Chondrocyte (in vitro differentiated cells): Measurements from ENCODE around the gene UBLCP1. TPM values are rescaled to one million over a fixed set of nuclear protein-coding genes. Genes with fewer than 3 reads are reported as not detected.
A peak's percentile ranks its signal among the peaks of the same experiment; 100 is the strongest.

Source experiments
- DNase-seq: peaks from one replicate; pipeline ENCODE4 v3.0.0; 2021; ENCODE audit warnings: mixed read lengths, low spot score
- H3K27ac Mint-ChIP-seq: one replicate; pipeline ENCODE4 v1.8.0; 2021; ENCODE audit warnings: mild to moderate bottlenecking, moderate library complexity, mixed read lengths; ENCODE audit not compliant: unreplicated experiment
- H3K27me3 Mint-ChIP-seq: 2 replicates; pipeline ENCODE4 v1.8.0; 2021; ENCODE audit warnings: low read depth, mixed read lengths
- H3K36me3 Mint-ChIP-seq: 2 replicates; pipeline ENCODE4 v1.8.0; 2021; ENCODE audit warnings: low read depth, mixed read lengths
- H3K4me1 Mint-ChIP-seq: 2 replicates; pipeline ENCODE4 v1.8.0; 2021; ENCODE audit warnings: low read depth, mild to moderate bottlenecking, mixed read lengths
- H3K4me3 Mint-ChIP-seq: one replicate; pipeline ENCODE4 v1.8.0; 2021; ENCODE audit warnings: mild to moderate bottlenecking, moderate library complexity, mixed read lengths; ENCODE audit not compliant: unreplicated experiment
- H3K9me3 Mint-ChIP-seq: 2 replicates; pipeline ENCODE4 v1.8.0; 2021; ENCODE audit warnings: low read depth, mixed read lengths
- total RNA-seq: library from RNA; stranded (reverse); gene quantifications from 3 replicates; pipeline ENCODE4 v1.2.1, GENCODE V29; 2021
- TF ChIP-seq, protein P1 (sequence below): fragments of 200-600 bp; sonication (generic); IDR thresholded peaks from 2 replicates; pipeline ENCODE4 v1.5.0; 2021; ENCODE audit warnings: antibody characterized with exemption, mild to moderate bottlenecking, moderate library complexity

UBLCP1 gene
- total RNA-seq, 1 donor from 2014 or later, result 33.2 TPM

DNA sequence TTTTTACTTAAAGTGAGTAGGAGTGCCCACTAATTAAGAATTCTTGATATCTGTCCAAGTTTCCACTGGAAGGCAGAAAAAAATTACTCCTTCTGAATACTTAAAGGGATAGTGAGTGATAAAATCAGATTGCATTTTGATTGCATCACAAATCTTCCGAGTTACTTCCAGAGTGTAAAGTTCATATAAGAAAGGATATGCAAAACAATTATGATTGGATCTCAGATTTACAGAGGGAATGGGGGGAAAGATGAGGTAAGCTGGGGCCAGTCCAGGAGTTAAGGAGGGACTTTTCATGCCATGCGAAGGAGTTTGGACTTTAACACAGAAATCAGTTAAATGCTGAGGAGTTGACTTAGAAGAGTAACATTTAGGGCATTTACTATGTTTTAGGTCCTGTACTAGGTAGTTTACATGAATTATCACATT lies 44.5 kb upstream of the UBLCP1 start:
- Mint-ChIP-seq H3K9me3 (no peaks in the 10 kb centered on the region), H3K36me3 (no peaks in the 10 kb centered on the region), H3K27me3 (no peaks in the 10 kb centered on the region), H3K27ac (peak overlapping the region; percentile 80), H3K4me3 (no peak overlapping the region), H3K4me1 (peaks cover 18% of the 10 kb centered on the region)
- TF ChIP-seq, protein P1, sequence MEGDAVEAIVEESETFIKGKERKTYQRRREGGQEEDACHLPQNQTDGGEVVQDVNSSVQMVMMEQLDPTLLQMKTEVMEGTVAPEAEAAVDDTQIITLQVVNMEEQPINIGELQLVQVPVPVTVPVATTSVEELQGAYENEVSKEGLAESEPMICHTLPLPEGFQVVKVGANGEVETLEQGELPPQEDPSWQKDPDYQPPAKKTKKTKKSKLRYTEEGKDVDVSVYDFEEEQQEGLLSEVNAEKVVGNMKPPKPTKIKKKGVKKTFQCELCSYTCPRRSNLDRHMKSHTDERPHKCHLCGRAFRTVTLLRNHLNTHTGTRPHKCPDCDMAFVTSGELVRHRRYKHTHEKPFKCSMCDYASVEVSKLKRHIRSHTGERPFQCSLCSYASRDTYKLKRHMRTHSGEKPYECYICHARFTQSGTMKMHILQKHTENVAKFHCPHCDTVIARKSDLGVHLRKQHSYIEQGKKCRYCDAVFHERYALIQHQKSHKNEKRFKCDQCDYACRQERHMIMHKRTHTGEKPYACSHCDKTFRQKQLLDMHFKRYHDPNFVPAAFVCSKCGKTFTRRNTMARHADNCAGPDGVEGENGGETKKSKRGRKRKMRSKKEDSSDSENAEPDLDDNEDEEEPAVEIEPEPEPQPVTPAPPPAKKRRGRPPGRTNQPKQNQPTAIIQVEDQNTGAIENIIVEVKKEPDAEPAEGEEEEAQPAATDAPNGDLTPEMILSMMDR, result no peak
- no peak for DNase-seq

DNA sequence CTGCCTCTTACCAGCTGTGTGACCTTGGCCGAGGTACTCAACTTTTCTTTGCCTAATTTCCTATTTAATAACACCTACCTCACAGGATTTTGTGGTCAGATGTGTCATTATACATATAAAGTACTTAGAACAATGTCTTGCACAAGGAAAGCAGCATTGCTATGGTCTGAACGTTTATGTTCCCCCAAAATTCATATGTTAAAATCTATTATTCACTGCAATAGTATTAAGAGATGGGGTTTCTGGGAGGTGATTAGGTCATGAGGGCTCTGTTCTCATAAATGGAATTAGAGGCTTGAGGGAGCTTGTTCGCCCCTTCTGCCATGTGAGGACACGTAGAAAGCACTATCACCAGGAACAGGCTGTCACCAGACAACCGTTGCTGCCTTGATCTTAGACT lies 42.9 kb upstream of the UBLCP1 start:
- Mint-ChIP-seq H3K9me3 (no peaks in the 10 kb centered on the region), H3K27me3 (peaks cover 2% of the 10 kb centered on the region), H3K27ac (no peak overlapping the region), H3K36me3 (no peaks in the 10 kb centered on the region), H3K4me1 (peaks cover 18% of the 10 kb centered on the region), H3K4me3 (no peak overlapping the region)
- TF ChIP-seq, protein P1, result no peak
- DNase-seq, result no peak

DNA sequence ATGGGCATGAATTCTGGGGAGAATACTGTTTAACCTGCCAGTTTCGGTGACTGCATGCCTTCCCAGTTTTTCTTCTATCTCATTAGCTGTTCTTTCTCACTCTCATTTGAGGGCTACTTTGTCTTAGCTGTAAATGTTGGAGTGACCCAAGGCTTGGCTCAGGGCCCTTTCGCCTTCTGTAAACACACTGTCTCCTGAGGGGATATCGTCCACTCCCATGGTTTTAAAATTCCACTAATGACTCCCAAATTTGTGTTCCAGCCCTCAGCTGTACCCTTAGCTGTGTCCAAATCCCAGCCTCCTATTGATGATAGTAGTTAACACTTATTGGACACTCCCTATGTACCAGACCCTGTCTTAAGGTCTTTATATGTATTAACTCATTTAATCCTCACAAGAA lies 39.6 kb upstream of the UBLCP1 start:
- Mint-ChIP-seq H3K36me3 (no peaks in the 10 kb centered on the region), H3K27me3 (peaks cover 2% of the 10 kb centered on the region), H3K4me1 (peaks cover 5% of the 10 kb centered on the region), H3K27ac (no peak overlapping the region), H3K4me3 (no peak overlapping the region), H3K9me3 (no peaks in the 10 kb centered on the region)
- TF ChIP-seq, protein P1, result no peak
- DNase-seq, result no peak

DNA sequence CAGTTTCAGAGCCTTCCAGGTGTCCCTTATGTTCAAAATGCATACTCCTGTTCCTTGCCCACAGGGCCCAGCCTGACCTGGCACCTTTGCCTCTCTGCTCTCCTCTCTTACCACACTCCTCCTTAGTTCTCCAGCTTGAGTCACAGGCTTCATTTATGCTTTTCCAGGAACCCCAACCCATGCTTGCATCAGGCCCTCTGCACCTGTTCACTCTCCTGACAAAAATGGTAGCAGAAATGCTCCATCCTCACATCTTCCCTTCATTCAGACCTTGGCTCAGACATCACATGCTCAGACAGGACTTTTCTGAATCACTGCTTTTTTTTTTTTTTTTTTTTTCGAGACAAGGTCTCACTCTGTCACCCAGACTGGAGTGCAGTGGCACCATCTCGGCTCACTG lies 38.6 kb upstream of the UBLCP1 start:
- TF ChIP-seq, protein P1, result no peak
- no peaks in the 10 kb centered on the region for H3K36me3 Mint-ChIP-seq
- H3K27me3 Mint-ChIP-seq, result peaks cover 2% of the 10 kb centered on the region
- H3K4me1 Mint-ChIP-seq, result no peaks in the 10 kb centered on the region
- no peak overlapping the region for H3K27ac Mint-ChIP-seq
- DNase-seq, result no peak
- H3K9me3 Mint-ChIP-seq, result no peaks in the 10 kb centered on the region
- H3K4me3 Mint-ChIP-seq, result no peak overlapping the region

DNA sequence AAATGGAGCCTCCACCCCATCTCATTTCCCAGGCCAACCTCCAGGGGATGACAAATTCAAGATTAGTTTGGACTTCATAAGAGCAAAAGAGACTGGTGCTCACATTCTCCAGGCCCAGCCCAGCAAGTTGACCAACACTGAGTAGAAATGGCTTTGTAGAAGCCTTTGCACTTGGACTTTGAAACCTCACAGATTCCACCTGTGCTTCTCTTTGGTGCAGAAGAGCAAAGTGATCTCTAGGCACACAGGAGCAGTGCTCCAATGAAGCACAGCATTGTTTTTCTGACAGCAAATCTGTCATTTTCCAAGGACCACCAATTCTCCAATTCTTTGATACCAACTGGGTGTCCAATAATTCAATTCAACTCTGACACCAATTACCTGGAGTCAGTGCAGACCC lies 36.6 kb upstream of the UBLCP1 start:
- H3K36me3 Mint-ChIP-seq, result no peaks in the 10 kb centered on the region
- H3K27ac Mint-ChIP-seq, result no peak overlapping the region
- no peak for DNase-seq
- no peak overlapping the region for H3K4me3 Mint-ChIP-seq
- no peaks in the 10 kb centered on the region for H3K4me1 Mint-ChIP-seq
- peaks cover 2% of the 10 kb centered on the region for H3K27me3 Mint-ChIP-seq
- H3K9me3 Mint-ChIP-seq, result no peaks in the 10 kb centered on the region
- TF ChIP-seq, protein P1, result no peak
